ENCODE results near the gene CXCL8. TPM values are rescaled to one million over a fixed set of nuclear protein-coding genes. Genes with fewer than 3 reads are reported as not detected.
"Not testable (repeated sequence)": the region's sequence is repeated elsewhere in the genome, so short reads cannot be mapped to it uniquely, and the experiment has no call there.

CXCL8 gene
- total RNA-seq, 4 donors from 2014 or later = 1.4 to 3.8 (median 2.7) TPM

GRCh38 chr4:73765296-73765695 lies 24.9 kb downstream of the CXCL8 start:
- 79 to 82% methylated on average over 2 of the region's 2 CpGs for WGBS, 2 donors
- H3K27ac ChIP-seq = no peak overlapping the region
- H3K4me1 ChIP-seq = no peaks in the 10 kb centered on the region
- DNase-seq = no peak
- no peak for TF ChIP-seq POLR2A (IDR thresholded peaks at IDR 0.05)
- TF ChIP-seq CTCF (IDR thresholded peaks at IDR 0.05) = no peak
- H3K27me3 ChIP-seq = no peaks in the 10 kb centered on the region
- intact Hi-C loops (cut with DNase I) = no loop called here
- no peaks in the 10 kb centered on the region for H3K9me3 ChIP-seq
- no peaks in the 10 kb centered on the region for H3K36me3 ChIP-seq
- no peak overlapping the region for H3K4me3 ChIP-seq (replicated peaks in 1 of 3)

- no peaks in the 10 kb centered on the region for H3K36me3 ChIP-seq
- H3K27ac ChIP-seq = no peak overlapping the region
- H3K9me3 ChIP-seq = no peaks in the 10 kb centered on the region
- H3K4me3 ChIP-seq (replicated peaks in 1 of 3) = no peak overlapping the region
- no peaks in the 10 kb centered on the region for H3K27me3 ChIP-seq
- peaks cover 5% of the 10 kb centered on the region in 2 donors for H3K4me1 ChIP-seq
- no peak for TF ChIP-seq POLR2A (IDR thresholded peaks at IDR 0.05)
- TF ChIP-seq CTCF (IDR thresholded peaks at IDR 0.05) = no peak
- intact Hi-C loops (cut with DNase I) = no loop called here
- 89 to 100% methylated on average over 2 of the region's 2 CpGs for WGBS, 2 donors
- no peak for DNase-seq
Measured at GRCh38 chr4:73770917-73771316, 30.5 kb downstream of the CXCL8 start.

- Histone ChIP-seq H3K36me3 (no peaks in the 10 kb centered on the region), H3K27ac (no peak overlapping the region), H3K4me3 (replicated peaks in 1 of 3) (no peak overlapping the region), H3K9me3 (no peaks in the 10 kb centered on the region), H3K4me1 (peaks cover 8 to 13% of the 10 kb centered on the region in 2 donors), H3K27me3 (no peaks in the 10 kb centered on the region)
- no peak for DNase-seq
- 96 to 97% methylated on average over 1 of the region's 1 CpG for WGBS, 2 donors
- intact Hi-C loops (cut with DNase I) = no loop called here
- TF ChIP-seq CTCF (IDR thresholded peaks at IDR 0.05) = no peak
- no peak for TF ChIP-seq POLR2A (IDR thresholded peaks at IDR 0.05)
Measured at GRCh38 chr4:73772363-73772762, 32.0 kb downstream of the CXCL8 start.

GRCh38 chr4:73774406-73774805 lies 34.0 kb downstream of the CXCL8 start:
- H3K36me3 ChIP-seq; H3K27ac ChIP-seq; H3K9me3 ChIP-seq; intact Hi-C loops (cut with DNase I); H3K4me3 ChIP-seq (replicated peaks in 1 of 3); H3K27me3 ChIP-seq; DNase-seq: not testable (repeated sequence)
- peaks cover 8 to 13% of the 10 kb centered on the region in 2 donors for H3K4me1 ChIP-seq
- WGBS, 2 donors = 95 to 98% methylated on average over 4 of the region's 4 CpGs

GRCh38 chr4:73776321-73776729 lies 36.0 kb downstream of the CXCL8 start:
- DNase-seq = peak; percentile 22 to 37
- Histone ChIP-seq H3K9me3 (no peaks in the 10 kb centered on the region), H3K27ac (peak overlapping the region in 2 of 3 donors; percentile 14 to 30), H3K4me3 (replicated peaks in 1 of 3) (no peak overlapping the region), H3K36me3 (no peaks in the 10 kb centered on the region), H3K4me1 (peaks cover 8 to 13% of the 10 kb centered on the region in 2 donors), H3K27me3 (no peaks in the 10 kb centered on the region)
- TF ChIP-seq POLR2A (IDR thresholded peaks at IDR 0.05) (no peak), CTCF (IDR thresholded peaks at IDR 0.05) (no peak)
- 52 to 60% methylated on average over 2 of the region's 2 CpGs for WGBS, 2 donors
- intact Hi-C loops (cut with DNase I) = no loop called here

GRCh38 chr4:73777612-73778011 lies 37.2 kb downstream of the CXCL8 start:
- H3K4me1 ChIP-seq = peaks cover 8 to 13% of the 10 kb centered on the region in 2 donors

More at GRCh38 chr4:73777612-73778011, 37.2 kb downstream of the CXCL8 start:
- 71 to 72% methylated on average over 3 of the region's 3 CpGs for WGBS, 2 donors
- no peaks in the 10 kb centered on the region for H3K36me3 ChIP-seq
- no peaks in the 10 kb centered on the region for H3K9me3 ChIP-seq
- intact Hi-C loops (cut with DNase I) = no loop called here
- H3K27me3 ChIP-seq = no peaks in the 10 kb centered on the region
- no peak overlapping the region for H3K4me3 ChIP-seq (replicated peaks in 1 of 3)
- no peak for DNase-seq
- TF ChIP-seq CTCF (IDR thresholded peaks at IDR 0.05) (no peak), POLR2A (IDR thresholded peaks at IDR 0.05) (no peak)
- no peak overlapping the region for H3K27ac ChIP-seq
